GM10248 (cell line): ENCODE results near the gene PLVAP.

Experiments
- CTCF ChIA-PET: fragments of 300-600 bp; sonication (Branson Sonifier 250); formaldehyde crosslinking; extraction: SDS; loops from one replicate; lab custom pipeline; 2021; ENCODE audit warnings: antibody characterized with exemption; lab: Yijun Ruan, JAX
- POLR2A ChIA-PET: fragments of 350-650 bp; sonication (Branson Sonifier 250); formaldehyde crosslinking; extraction: SDS; loops from one replicate; lab custom pipeline; 2020; ENCODE audit warnings: antibody characterized with exemption; lab: Yijun Ruan, JAX
- DNase-seq: peaks from one replicate; pipeline ENCODE4 v3.0.0; 2012; ENCODE audit errors: extremely low spot score
- CTCF ChIP-seq: IDR thresholded peaks from 2 replicates; pipeline ENCODE4 v1.5.1; 2012; ENCODE audit warnings: mild to moderate bottlenecking, low read depth; ENCODE audit errors: extremely low read depth, missing control alignments, control extremely low read depth

PLVAP gene

GRCh38 chr19:17404015-17404414, 26.9 kb upstream of the PLVAP start:
- DNase-seq = peak; percentile 31
- ChIA-PET CTCF (interaction anchor here (1.0 to 1.3 kb wide), 2 partner anchors 12 to 45 kb away, joined by 3 read pairs; partner anchors contain the start of gene TMEM221), POLR2A (interaction anchor here (0.6 to 0.7 kb wide), 4 partner anchors 12 to 895 kb away, joined by 3 to 7 read pairs (median 4); no protein-coding TSS in a partner anchor)
- TF ChIP-seq CTCF = no peak

- no peak for TF ChIP-seq CTCF
- peak; percentile 86 for DNase-seq
- CTCF ChIA-PET = interaction anchor here (1.0 to 1.3 kb wide), 2 partner anchors 11 to 45 kb away, joined by 3 read pairs; partner anchors contain the start of gene TMEM221
- POLR2A ChIA-PET = interaction anchor here (0.5 to 1.0 kb wide), 5 partner anchors 16 to 894 kb away, joined by 3 to 5 read pairs (median 3); partner anchors contain the start of gene MVB12A
Measured at GRCh38 chr19:17402982-17403855, 26.1 kb upstream of the PLVAP start.

GRCh38 chr19:17401628-17402027, 24.5 kb upstream of the PLVAP start:
- no peak for TF ChIP-seq CTCF
- no peak for DNase-seq
- CTCF ChIA-PET = interaction anchor here (1.3 to 4.0 kb wide), 2 partner anchors 12 to 108 kb away, joined by 3 to 17 read pairs; no protein-coding TSS in a partner anchor
- POLR2A ChIA-PET = no interaction called here

GRCh38 chr19:17398902-17399527, 21.9 kb upstream of the PLVAP start:
- CTCF ChIA-PET = interaction anchor here (1.0 to 4.0 kb wide), 4 partner anchors 9 to 377 kb away, joined by 3 to 17 read pairs (median 6); partner anchors contain the start of gene PGLS

GRCh38 chr19:17394891-17395415, 17.8 kb upstream of the PLVAP start:
- POLR2A ChIA-PET = no interaction called here
- peak; percentile 72 for DNase-seq

More at GRCh38 chr19:17398902-17399527, 21.9 kb upstream of the PLVAP start:
- TF ChIP-seq CTCF = no peak
- no peak for DNase-seq
- POLR2A ChIA-PET = no interaction called here

More at GRCh38 chr19:17394891-17395415, 17.8 kb upstream of the PLVAP start:
- peak; percentile 73 for TF ChIP-seq CTCF
- CTCF ChIA-PET = interaction anchor here (0.7 to 3.0 kb wide), 11 partner anchors 10 to 455 kb away, joined by 3 to 10 read pairs (median 4); partner anchors contain the start of genes BST2, DDA1 and MVB12A
